Natural killer cell treated with Interleukin-12 subunit alpha and Interleukin-12 subunit beta and Interleukin-15 and Interleukin-18, amount 100 ng/mL, for 72 hours (primary cell): ENCODE results near the gene RNH1. TPM values are rescaled to one million over a fixed set of nuclear protein-coding genes. Genes with fewer than 3 reads are reported as not detected.

ENCODE experiments used
- ATAC-seq, 2 donors: fragments of 150-1000 bp; cut with Tn5 transposase in 1 of 2; sonication (Bioruptor Pico), chemical (Tn5 transposase) in 1 of 2; 2 replicates each; pipeline ENCODE4 v1.10.0; 2021
- DNase-seq: peaks from one replicate; pipeline ENCODE4 v3.0.0; 2022; ENCODE audit warnings: low spot score
- H3K27ac Mint-ChIP-seq, 2 donors: 1 replicate in 1 of 2; 2 replicates in 1 of 2; pipeline ENCODE4 v1.8.0; 2022; ENCODE audit warnings: mixed read lengths in 2 of 2, mild to moderate bottlenecking in 1 of 2, moderate library complexity in 1 of 2
- H3K27me3 Mint-ChIP-seq, 2 donors: 1 replicate in 1 of 2; 2 replicates in 1 of 2; pipeline ENCODE4 v1.8.0; 2022; ENCODE audit warnings: mixed read lengths in 2 of 2
- H3K36me3 Mint-ChIP-seq: one replicate; pipeline ENCODE4 v1.8.0; 2022; ENCODE audit warnings: mixed read lengths
- H3K4me1 Mint-ChIP-seq, 2 donors: 1 replicate in 1 of 2; 2 replicates in 1 of 2; pipeline ENCODE4 v1.8.0; 2022; ENCODE audit warnings: low read depth in 2 of 2, mixed read lengths in 2 of 2, mild to moderate bottlenecking in 1 of 2
- H3K4me3 Mint-ChIP-seq: one replicate; pipeline ENCODE4 v1.8.0; 2022; ENCODE audit warnings: mixed read lengths
- H3K9me3 Mint-ChIP-seq: 2 replicates; pipeline ENCODE4 v1.8.0; 2022; ENCODE audit warnings: mixed read lengths
- total RNA-seq, 2 donors: library from RNA; stranded (reverse); gene quantifications; one replicate each; pipeline ENCODE4 v1.2.3, GENCODE V29; 2022

Gene RNH1
- total RNA-seq: 100 to 1,000 TPM in 1 of 2 donors, 10 to 100 TPM in 1; 89.2 to 113 TPM

- Mint-ChIP-seq H3K4me1 (peaks cover 10 to 11% of the 10 kb centered on the region in 2 donors), H3K9me3 (no peaks in the 10 kb centered on the region), H3K4me3 (peak within 1 kb of the TSS; percentile 93), H3K27me3 (no peaks in the 10 kb centered on the region), H3K36me3 (no peaks in the 10 kb centered on the region), H3K27ac (peak within 1 kb of the TSS; percentile 98 to 99)
- ATAC-seq (peak; percentile 93 to 94), DNase-seq (peak; percentile 99)
These were observed at the start of gene RNH1 for GRCh38 chr11:506995-507726. RNH1 (minus strand) TSS chr11:507242; CDS start chr11:502162, 5,080 bp downstream.

- ATAC-seq (no peak), DNase-seq (no peak)
- peaks cover 5% of the 10 kb centered on the region in 2 donors for H3K4me1 Mint-ChIP-seq
These were observed 49.0 kb upstream of the RNH1 start for GRCh38 chr11:555780-556661.

GRCh38 chr11:555227-555779, 48.3 kb upstream of the RNH1 start:
- no peak for DNase-seq
- peaks cover 5% of the 10 kb centered on the region in 2 donors for H3K4me1 Mint-ChIP-seq
- no peak overlapping the region for H3K4me3 Mint-ChIP-seq
- H3K36me3 Mint-ChIP-seq: no peaks in the 10 kb centered on the region
- H3K27me3 Mint-ChIP-seq: no peaks in the 10 kb centered on the region
- no peak for ATAC-seq
- no peak overlapping the region for H3K27ac Mint-ChIP-seq
- no peaks in the 10 kb centered on the region for H3K9me3 Mint-ChIP-seq

More at GRCh38 chr11:555780-556661, 49.0 kb upstream of the RNH1 start:
- Mint-ChIP-seq H3K27me3 (no peaks in the 10 kb centered on the region), H3K9me3 (no peaks in the 10 kb centered on the region), H3K4me3 (peak overlapping the region; percentile 15), H3K36me3 (no peaks in the 10 kb centered on the region), H3K27ac (no peak overlapping the region)

GRCh38 chr11:554428-555226, 47.6 kb upstream of the RNH1 start:
- no peaks in the 10 kb centered on the region for H3K27me3 Mint-ChIP-seq
- no peaks in the 10 kb centered on the region for H3K36me3 Mint-ChIP-seq
- no peak overlapping the region for H3K4me3 Mint-ChIP-seq
- ATAC-seq (peak; percentile 77 to 87), DNase-seq (no peak)
- H3K4me1 Mint-ChIP-seq: peaks cover 0 to under 1% of the 10 kb centered on the region in 2 donors
- H3K9me3 Mint-ChIP-seq: no peaks in the 10 kb centered on the region
- H3K27ac Mint-ChIP-seq: no peak overlapping the region

GRCh38 chr11:553988-554340, 46.9 kb upstream of the RNH1 start:
- no peaks in the 10 kb centered on the region for H3K27me3 Mint-ChIP-seq
- ATAC-seq (no peak), DNase-seq (no peak)
- H3K27ac Mint-ChIP-seq: no peak overlapping the region
- H3K4me1 Mint-ChIP-seq: no peaks in the 10 kb centered on the region
- H3K9me3 Mint-ChIP-seq: no peaks in the 10 kb centered on the region
- H3K4me3 Mint-ChIP-seq: no peak overlapping the region
- H3K36me3 Mint-ChIP-seq: no peaks in the 10 kb centered on the region

- Mint-ChIP-seq H3K36me3 (no peaks in the 10 kb centered on the region), H3K27ac (no peak overlapping the region), H3K4me1 (no peaks in the 10 kb centered on the region), H3K4me3 (no peak overlapping the region), H3K27me3 (no peaks in the 10 kb centered on the region), H3K9me3 (no peaks in the 10 kb centered on the region)
- ATAC-seq (no peak), DNase-seq (no peak)
These were observed 46.3 kb upstream of the RNH1 start for GRCh38 chr11:553083-553987.

- H3K27ac Mint-ChIP-seq: no peak overlapping the region
- H3K4me1 Mint-ChIP-seq: no peaks in the 10 kb centered on the region
- no peaks in the 10 kb centered on the region for H3K36me3 Mint-ChIP-seq
- no peaks in the 10 kb centered on the region for H3K27me3 Mint-ChIP-seq
- no peaks in the 10 kb centered on the region for H3K9me3 Mint-ChIP-seq
- ATAC-seq (no peak), DNase-seq (no peak)
- no peak overlapping the region for H3K4me3 Mint-ChIP-seq
These were observed 44.6 kb upstream of the RNH1 start for GRCh38 chr11:551596-551995.

GRCh38 chr11:551131-551530, 44.1 kb upstream of the RNH1 start:
- no peaks in the 10 kb centered on the region for H3K9me3 Mint-ChIP-seq
- H3K4me1 Mint-ChIP-seq: no peaks in the 10 kb centered on the region

GRCh38 chr11:550746-551085, 43.7 kb upstream of the RNH1 start:
- H3K27ac Mint-ChIP-seq: no peak overlapping the region
- DNase-seq (no peak), ATAC-seq (no peak)
- no peaks in the 10 kb centered on the region for H3K9me3 Mint-ChIP-seq
- no peaks in the 10 kb centered on the region for H3K4me1 Mint-ChIP-seq
- no peaks in the 10 kb centered on the region for H3K36me3 Mint-ChIP-seq
- no peak overlapping the region for H3K4me3 Mint-ChIP-seq
- H3K27me3 Mint-ChIP-seq: no peaks in the 10 kb centered on the region

More at GRCh38 chr11:551131-551530, 44.1 kb upstream of the RNH1 start:
- no peak for DNase-seq
- H3K27ac Mint-ChIP-seq: no peak overlapping the region
- H3K27me3 Mint-ChIP-seq: no peaks in the 10 kb centered on the region
- no peak overlapping the region for H3K4me3 Mint-ChIP-seq
- no peaks in the 10 kb centered on the region for H3K36me3 Mint-ChIP-seq
- no peak for ATAC-seq

GRCh38 chr11:550021-550745, 43.1 kb upstream of the RNH1 start:
- H3K27me3 Mint-ChIP-seq: no peaks in the 10 kb centered on the region
- ATAC-seq (no peak), DNase-seq (no peak)
- H3K27ac Mint-ChIP-seq: no peak overlapping the region
- H3K4me1 Mint-ChIP-seq: no peaks in the 10 kb centered on the region
- H3K9me3 Mint-ChIP-seq: no peaks in the 10 kb centered on the region
- H3K36me3 Mint-ChIP-seq: no peaks in the 10 kb centered on the region
- no peak overlapping the region for H3K4me3 Mint-ChIP-seq

GRCh38 chr11:548700-549603, 41.9 kb upstream of the RNH1 start:
- no peaks in the 10 kb centered on the region for H3K4me1 Mint-ChIP-seq
- ATAC-seq (no peak), DNase-seq (no peak)
- no peak overlapping the region for H3K27ac Mint-ChIP-seq
- no peaks in the 10 kb centered on the region for H3K27me3 Mint-ChIP-seq
- H3K4me3 Mint-ChIP-seq: no peak overlapping the region
- H3K9me3 Mint-ChIP-seq: no peaks in the 10 kb centered on the region
- H3K36me3 Mint-ChIP-seq: no peaks in the 10 kb centered on the region
